DND-41 (cell line): Measurements from ENCODE around the gene HRC.

Experiments used
- ATAC-seq: fragments of 200-7000 bp; cut with Tn5 transposase; 3 replicates; pipeline ENCODE4 v1.9.1; 2021; ENCODE audit warnings: low read depth; ENCODE audit not compliant: insufficient read depth
- DNase-seq: peaks from one replicate; pipeline ENCODE4 v3.0.0-alpha.2; 2020
- H2AFZ ChIP-seq: 2 replicates; pipeline ENCODE4 v1.6.0; 2012; ENCODE audit warnings: low read depth, low read length
- H3K27ac ChIP-seq: 2 replicates; pipeline ENCODE4 v1.5.1; 2012; ENCODE audit warnings: low read length, inconsistent platforms
- H3K27me3 ChIP-seq: fragments of 200-600 bp; sonication (generic); 2 replicates; pipeline ENCODE4 v1.6.0; 2012; ENCODE audit warnings: low read length, mild to moderate bottlenecking, inconsistent platforms; ENCODE audit not compliant: insufficient read depth, poor library complexity
- H3K36me3 ChIP-seq: 2 replicates; pipeline ENCODE4 v1.5.1; 2012; ENCODE audit warnings: low read length, inconsistent platforms; ENCODE audit not compliant: insufficient read depth
- H3K4me1 ChIP-seq: 2 replicates; pipeline ENCODE4 v1.5.1; 2012; ENCODE audit warnings: mild to moderate bottlenecking, low read length; ENCODE audit not compliant: insufficient read depth
- H3K4me2 ChIP-seq: 2 replicates; pipeline ENCODE4 v1.6.0; 2012; ENCODE audit warnings: mild to moderate bottlenecking, moderate library complexity, low read length, inconsistent platforms; ENCODE audit not compliant: insufficient read depth
- H3K4me3 ChIP-seq, 2 experiments: fragments of 200-600 bp in 1 of 2; shearing (Covaris generic) in 1 of 2; 2 replicates each; pipeline ENCODE4 v1.5.1; 2012 to 2016; ENCODE audit warnings: inconsistent platforms in 2 of 2, low read length in 2 of 2, mild to moderate bottlenecking in 2 of 2, low read depth in 1 of 2, moderate library complexity in 1 of 2
- H3K79me2 ChIP-seq: 2 replicates; pipeline ENCODE4 v1.6.0; 2012; ENCODE audit warnings: low read length, inconsistent platforms; ENCODE audit not compliant: insufficient read depth
- H3K9ac ChIP-seq: 2 replicates; pipeline ENCODE4 v1.6.0; 2012; ENCODE audit warnings: low read depth, mild to moderate bottlenecking, inconsistent platforms, low read length, moderate library complexity
- H3K9me3 ChIP-seq: 2 replicates; pipeline ENCODE4 v1.5.1; 2012; ENCODE audit warnings: low read length, moderate library complexity, mild to moderate bottlenecking, inconsistent platforms; ENCODE audit not compliant: insufficient read depth, severe bottlenecking
- H4K20me1 ChIP-seq: 2 replicates; pipeline ENCODE4 v1.6.0; 2012; ENCODE audit warnings: low read length; ENCODE audit not compliant: insufficient read depth
- CTCF ChIP-seq: IDR thresholded peaks from 2 replicates; pipeline ENCODE4 v1.5.1; 2012; ENCODE audit warnings: borderline replicate concordance, low read length, moderate library complexity, mild to moderate bottlenecking; ENCODE audit not compliant: poor library complexity, severe bottlenecking; ENCODE audit errors: extremely low read depth
- EZH2 ChIP-seq: IDR thresholded peaks from 3 replicates; pipeline ENCODE4 v1.6.1; 2012; ENCODE audit warnings: borderline replicate concordance, low read depth, mild to moderate bottlenecking, moderate library complexity, low read length, inconsistent platforms; ENCODE audit not compliant: severe bottlenecking

Gene HRC

DNA sequence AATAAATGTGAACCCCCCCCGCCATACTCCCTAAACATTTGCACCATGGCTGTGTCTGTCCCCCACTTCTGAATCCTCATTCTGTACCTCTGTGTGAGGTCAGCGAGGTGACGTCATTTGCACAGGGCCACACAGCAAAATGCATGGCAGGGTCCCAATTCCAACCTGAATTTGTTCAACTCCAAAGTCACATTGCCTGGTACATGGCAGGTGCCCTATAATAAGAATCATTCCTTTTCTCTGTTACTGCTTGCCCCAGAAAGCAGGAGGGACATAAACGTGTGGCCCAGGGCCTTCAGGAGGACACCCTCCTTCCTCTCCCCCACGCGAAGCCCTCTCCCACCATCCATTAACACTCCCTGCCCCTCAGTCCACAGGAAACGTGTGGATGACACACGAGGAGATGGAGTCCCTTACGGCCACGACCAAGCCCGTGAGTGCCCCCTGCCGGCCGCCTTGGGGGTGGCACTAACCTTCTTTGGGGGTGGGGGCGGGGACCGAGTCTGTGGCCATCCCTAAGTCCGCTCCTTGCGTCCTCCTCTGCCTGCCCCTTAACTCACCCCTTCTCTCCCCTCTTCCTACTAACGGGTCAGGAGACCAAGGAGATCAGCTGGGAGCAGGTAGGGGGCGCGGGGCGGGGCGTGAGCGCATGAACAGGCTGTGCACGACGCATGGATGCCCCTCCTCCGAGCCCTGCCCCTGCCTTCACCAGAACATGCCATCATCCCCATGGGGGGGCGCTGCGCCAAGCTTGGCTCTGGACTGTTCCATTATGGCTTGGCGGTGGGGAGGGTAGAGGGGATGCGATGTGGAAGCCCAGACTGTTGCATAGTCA, 9.4 kb downstream of the HRC start:
- ATAC-seq, result peak; percentile 69
- no peaks in the 10 kb centered on the region for H3K79me2 ChIP-seq
- peak overlapping the region; percentile 49 for H3K27ac ChIP-seq
- H3K4me2 ChIP-seq, result no peak overlapping the region
- no peaks in the 10 kb centered on the region for H3K27me3 ChIP-seq
- peaks cover 18% of the 10 kb centered on the region for H3K4me1 ChIP-seq
- peak overlapping the region; percentile 68 for H2AFZ ChIP-seq
- H4K20me1 ChIP-seq, result peaks cover 2% of the 10 kb centered on the region; the same call in 1 of the 2 replicates
- no peaks in the 10 kb centered on the region for H3K9me3 ChIP-seq
- peak; percentile 68 for DNase-seq
- H3K36me3 ChIP-seq, result peaks cover 11% of the 10 kb centered on the region; the same call in 1 of the 2 replicates
- no peak overlapping the region for H3K4me3 ChIP-seq
- TF ChIP-seq EZH2, result no peak
- peak; percentile 87 for TF ChIP-seq CTCF
- no peak overlapping the region for H3K9ac ChIP-seq

DNA sequence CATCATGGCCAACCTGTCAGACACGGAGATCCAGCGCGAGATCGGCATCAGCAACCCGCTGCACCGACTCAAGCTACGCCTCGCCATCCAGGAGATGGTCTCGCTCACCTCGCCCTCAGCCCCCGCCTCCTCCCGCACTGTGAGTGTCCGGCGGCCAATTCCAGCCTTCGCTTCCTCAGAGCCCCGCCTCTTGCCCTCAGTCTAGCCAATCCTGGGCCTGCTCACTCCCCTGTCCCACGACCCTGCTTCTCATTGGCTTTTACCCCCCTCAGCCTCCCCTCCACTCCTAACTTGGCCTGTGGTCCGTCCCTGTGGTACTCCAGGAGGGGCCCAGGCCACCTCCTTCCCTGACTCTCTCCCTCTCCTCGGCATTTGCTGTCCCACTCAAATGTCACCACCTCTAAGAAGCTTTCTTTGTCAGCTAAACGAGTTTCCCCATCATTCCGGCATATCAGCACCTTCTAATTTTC, 12.3 kb downstream of the HRC start:
- H3K79me2 ChIP-seq, result no peaks in the 10 kb centered on the region
- H2AFZ ChIP-seq, result no peak overlapping the region
- H4K20me1 ChIP-seq, result no peaks in the 10 kb centered on the region; the same call in 1 of the 2 replicates
- H3K9me3 ChIP-seq, result no peaks in the 10 kb centered on the region
- peaks cover 4% of the 10 kb centered on the region for H3K4me1 ChIP-seq
- H3K27me3 ChIP-seq, result no peaks in the 10 kb centered on the region
- H3K27ac ChIP-seq, result no peak overlapping the region
- peaks cover 11% of the 10 kb centered on the region; the same call in 1 of the 2 replicates for H3K36me3 ChIP-seq
- H3K9ac ChIP-seq, result no peak overlapping the region
- TF ChIP-seq CTCF, result no peak
- no peak for TF ChIP-seq EZH2
- 0 out of 3 replicates have a peak, but pooled peaks have one; percentile 26 for ATAC-seq
- no peak overlapping the region for H3K4me3 ChIP-seq
- no peak overlapping the region for H3K4me2 ChIP-seq
- DNase-seq, result no peak

DNA sequence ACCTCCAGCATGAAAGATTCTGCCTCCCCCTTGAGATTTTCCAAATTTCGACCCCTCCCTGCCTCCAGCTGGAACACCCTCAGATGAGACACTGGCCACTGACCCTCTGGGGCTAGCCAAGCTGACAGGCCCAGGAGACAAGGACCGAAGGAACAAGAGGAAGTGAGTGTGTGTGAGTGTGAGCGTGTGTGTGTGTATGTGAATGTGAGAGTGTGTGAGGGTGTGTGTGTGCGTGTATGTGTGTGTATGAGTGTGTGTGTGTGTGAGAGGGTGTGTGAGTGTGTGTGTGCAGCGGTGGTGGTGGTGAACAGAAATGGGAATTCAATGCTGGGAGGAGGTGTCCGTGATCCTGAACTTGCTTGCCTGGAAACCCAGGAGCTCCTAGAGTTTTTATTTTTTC, 13.8 kb downstream of the HRC start:
- H3K27ac ChIP-seq, result no peak overlapping the region
- no peak overlapping the region for H3K9ac ChIP-seq
- H3K79me2 ChIP-seq, result no peaks in the 10 kb centered on the region
- no peak for DNase-seq
- H2AFZ ChIP-seq, result no peak overlapping the region
- peaks cover 18% of the 10 kb centered on the region for H3K36me3 ChIP-seq
- H3K9me3 ChIP-seq, result no peaks in the 10 kb centered on the region
- TF ChIP-seq CTCF (no peak), EZH2 (no peak)
- no peak overlapping the region for H3K4me3 ChIP-seq
- no peak for ATAC-seq
- H3K27me3 ChIP-seq, result no peaks in the 10 kb centered on the region
- H3K4me2 ChIP-seq, result no peak overlapping the region
- H4K20me1 ChIP-seq, result no peaks in the 10 kb centered on the region
- peaks cover 4% of the 10 kb centered on the region for H3K4me1 ChIP-seq
